ENCODE data around the gene BORCS5.

- TF ChIP-seq POLR2A (IDR thresholded peaks at IDR 0.05) = no peak
- TF ChIP-seq CTCF (IDR thresholded peaks at IDR 0.05) = no peak
These were observed 16.3 kb downstream of the BORCS5 start for GRCh38 chr12:12372946-12373722.

All from uterus (tissue), 2 donors.